Activated naive CD8-positive, alpha-beta T cell treated with anti-CD3 and anti-CD28 coated beads for 36 hours (primary cell): ENCODE results near the gene TAF4. TPM values are rescaled to one million over a fixed set of nuclear protein-coding genes. Genes with fewer than 3 reads are reported as not detected.
A peak's percentile ranks its signal among the peaks of the same experiment; 100 is the strongest.

Experiments used
- DNase-seq: peaks from one replicate; pipeline ENCODE4 v3.0.0; 2021
- H3K27ac Mint-ChIP-seq: one replicate; pipeline ENCODE4 v1.8.0; 2022; ENCODE audit warnings: mild to moderate bottlenecking, moderate library complexity, mixed read lengths
- H3K27me3 Mint-ChIP-seq: one replicate; pipeline ENCODE4 v1.8.0; 2022; ENCODE audit warnings: mild to moderate bottlenecking, mixed read lengths
- H3K36me3 Mint-ChIP-seq: one replicate; pipeline ENCODE4 v1.8.0; 2021; ENCODE audit warnings: mild to moderate bottlenecking, mixed read lengths
- H3K4me1 Mint-ChIP-seq: one replicate; pipeline ENCODE4 v1.8.0; 2021; ENCODE audit warnings: mixed read lengths
- H3K4me3 Mint-ChIP-seq: one replicate; pipeline ENCODE4 v1.8.0; 2022; ENCODE audit warnings: mild to moderate bottlenecking, moderate library complexity, mixed read lengths
- H3K9me3 Mint-ChIP-seq: one replicate; pipeline ENCODE4 v1.8.0; 2022; ENCODE audit warnings: mixed read lengths
- total RNA-seq, 2 experiments: library from RNA; stranded (reverse); gene quantifications; one replicate each; pipeline ENCODE4 v1.2.3, GENCODE V29; 2021

TAF4 gene
- total RNA-seq, 2 experiments from 2014 or later, result 15.2 to 16.4 TPM

GRCh38 chr20:62027698-62028321 is 37.9 kb downstream of the TAF4 start:
- Mint-ChIP-seq H3K4me3 (no peak overlapping the region), H3K36me3 (peaks cover 4% of the 10 kb centered on the region), H3K27me3 (no peaks in the 10 kb centered on the region), H3K27ac (no peak overlapping the region), H3K4me1 (peaks cover 43% of the 10 kb centered on the region), H3K9me3 (no peaks in the 10 kb centered on the region)
- no peak for DNase-seq

GRCh38 chr20:62027116-62027515 is 38.6 kb downstream of the TAF4 start:
- H3K9me3 Mint-ChIP-seq, result no peaks in the 10 kb centered on the region
- peaks cover 36% of the 10 kb centered on the region for H3K4me1 Mint-ChIP-seq
- H3K27ac Mint-ChIP-seq, result no peak overlapping the region
- no peak overlapping the region for H3K4me3 Mint-ChIP-seq
- peaks cover 4% of the 10 kb centered on the region for H3K36me3 Mint-ChIP-seq
- no peaks in the 10 kb centered on the region for H3K27me3 Mint-ChIP-seq
- no peak for DNase-seq

- no peak for DNase-seq
- no peak overlapping the region for H3K27ac Mint-ChIP-seq
- no peaks in the 10 kb centered on the region for H3K9me3 Mint-ChIP-seq
- no peak overlapping the region for H3K4me3 Mint-ChIP-seq
- H3K4me1 Mint-ChIP-seq, result peaks cover 30% of the 10 kb centered on the region
- H3K36me3 Mint-ChIP-seq, result peaks cover 4% of the 10 kb centered on the region
- no peaks in the 10 kb centered on the region for H3K27me3 Mint-ChIP-seq
Observed at GRCh38 chr20:62026564-62026856, 39.2 kb downstream of the TAF4 start.

- Mint-ChIP-seq H3K27me3 (no peaks in the 10 kb centered on the region), H3K9me3 (no peaks in the 10 kb centered on the region), H3K4me3 (no peak overlapping the region), H3K36me3 (peaks cover 4% of the 10 kb centered on the region), H3K27ac (peak overlapping the region; percentile 58), H3K4me1 (peaks cover 26% of the 10 kb centered on the region)
- peak; percentile 18 for DNase-seq
Observed at GRCh38 chr20:62025832-62026563, 39.7 kb downstream of the TAF4 start.

GRCh38 chr20:62025394-62025793 is 40.3 kb downstream of the TAF4 start:
- H3K27me3 Mint-ChIP-seq, result no peaks in the 10 kb centered on the region
- no peaks in the 10 kb centered on the region for H3K36me3 Mint-ChIP-seq
- no peak overlapping the region for H3K4me3 Mint-ChIP-seq
- DNase-seq, result no peak
- no peaks in the 10 kb centered on the region for H3K9me3 Mint-ChIP-seq
- H3K4me1 Mint-ChIP-seq, result peaks cover 25% of the 10 kb centered on the region
- no peak overlapping the region for H3K27ac Mint-ChIP-seq

DNA sequence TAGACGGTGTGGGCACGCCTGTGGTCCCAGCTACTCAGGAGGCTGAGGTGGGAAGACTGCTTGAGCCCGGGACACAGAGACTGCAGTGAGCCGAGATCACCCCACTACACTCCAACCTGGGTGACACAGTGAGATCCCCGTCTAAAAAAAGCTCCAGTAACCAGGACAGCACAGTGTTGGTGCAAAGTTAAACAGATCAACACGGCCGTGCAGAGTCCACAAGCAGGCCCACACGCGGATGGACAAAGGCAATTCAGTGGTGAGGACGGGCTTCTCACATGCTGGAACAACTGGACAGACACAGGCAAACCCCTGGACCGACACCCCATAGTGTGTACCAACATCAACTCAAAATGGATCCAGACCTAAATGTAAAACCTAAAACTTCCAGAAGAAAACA is 41.7 kb downstream of the TAF4 start:
- H3K9me3 Mint-ChIP-seq, result no peaks in the 10 kb centered on the region
- peaks cover 30% of the 10 kb centered on the region for H3K4me1 Mint-ChIP-seq
- no peak overlapping the region for H3K4me3 Mint-ChIP-seq
- DNase-seq, result no peak
- no peak overlapping the region for H3K27ac Mint-ChIP-seq
- H3K27me3 Mint-ChIP-seq, result no peaks in the 10 kb centered on the region
- H3K36me3 Mint-ChIP-seq, result no peaks in the 10 kb centered on the region

DNA sequence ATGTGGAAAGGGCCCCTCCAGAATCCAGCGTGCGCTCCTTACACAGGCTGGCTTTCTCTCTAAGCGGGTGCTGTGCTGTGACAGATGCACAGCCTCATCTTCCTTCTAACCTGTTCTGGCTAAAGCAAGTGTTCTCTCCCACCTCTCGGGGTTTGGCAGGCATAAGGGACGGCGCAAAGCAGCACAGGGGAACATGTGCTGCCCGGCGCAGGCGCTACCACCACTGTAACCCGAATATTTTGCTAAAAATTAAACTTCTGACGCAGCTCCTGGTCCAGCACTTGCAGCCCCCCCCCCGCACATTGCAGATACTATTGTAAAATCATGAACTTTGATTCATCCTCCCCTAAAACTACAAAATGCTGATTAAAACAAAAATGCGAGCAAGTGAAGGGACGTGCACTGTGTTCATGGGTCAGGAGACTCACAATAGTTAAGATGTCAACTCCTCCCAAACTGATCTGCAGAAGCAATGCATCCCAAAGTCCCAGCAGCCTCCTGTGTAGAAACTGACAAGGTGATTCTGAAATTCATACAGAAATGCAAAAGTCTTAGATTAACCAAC is 43.0 kb downstream of the TAF4 start:
- DNase-seq, result no peak
- no peaks in the 10 kb centered on the region for H3K36me3 Mint-ChIP-seq
- peaks cover 33% of the 10 kb centered on the region for H3K4me1 Mint-ChIP-seq
- no peak overlapping the region for H3K4me3 Mint-ChIP-seq
- no peaks in the 10 kb centered on the region for H3K9me3 Mint-ChIP-seq
- no peaks in the 10 kb centered on the region for H3K27me3 Mint-ChIP-seq
- H3K27ac Mint-ChIP-seq, result no peak overlapping the region

GRCh38 chr20:62021793-62022385 is 43.8 kb downstream of the TAF4 start:
- DNase-seq, result no peak
- H3K27ac Mint-ChIP-seq, result no peak overlapping the region
- H3K9me3 Mint-ChIP-seq, result no peaks in the 10 kb centered on the region
- H3K4me1 Mint-ChIP-seq, result peaks cover 29% of the 10 kb centered on the region
- H3K36me3 Mint-ChIP-seq, result no peaks in the 10 kb centered on the region
- no peaks in the 10 kb centered on the region for H3K27me3 Mint-ChIP-seq
- H3K4me3 Mint-ChIP-seq, result no peak overlapping the region

GRCh38 chr20:62020935-62021701 is 44.6 kb downstream of the TAF4 start:
- Mint-ChIP-seq H3K9me3 (no peaks in the 10 kb centered on the region), H3K4me1 (peaks cover 26% of the 10 kb centered on the region), H3K36me3 (no peaks in the 10 kb centered on the region), H3K4me3 (no peak overlapping the region), H3K27me3 (no peaks in the 10 kb centered on the region), H3K27ac (no peak overlapping the region)
- no peak for DNase-seq

DNA sequence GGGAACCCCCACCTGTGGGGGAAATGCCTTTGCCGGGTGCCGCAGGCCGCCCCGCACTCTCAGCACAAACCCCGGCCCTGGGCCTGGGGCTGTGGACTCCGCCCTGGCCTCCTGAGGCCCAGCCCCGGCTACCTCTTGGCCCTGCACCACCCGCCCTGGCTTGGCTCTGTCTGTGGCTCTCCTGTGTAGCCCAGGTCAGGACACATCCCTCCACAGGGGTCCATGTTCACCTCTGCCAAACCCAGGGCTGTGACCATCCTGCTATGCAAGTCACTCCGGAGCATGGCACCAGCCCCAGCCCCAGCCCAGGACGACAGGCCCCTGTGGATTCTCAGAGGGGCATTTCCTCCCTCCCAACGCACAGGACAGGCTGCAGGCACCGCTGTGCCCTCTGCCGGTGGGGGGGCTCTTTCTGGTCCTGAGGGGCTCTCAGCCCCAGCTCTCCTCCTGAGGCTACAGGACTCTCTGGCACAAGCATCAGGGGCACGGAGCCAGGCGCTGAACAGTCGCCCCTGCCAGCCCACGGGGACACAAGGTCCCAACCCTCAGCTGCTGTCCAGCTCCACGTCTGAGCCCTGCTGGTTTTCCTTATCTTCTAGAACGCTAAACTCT is 45.7 kb downstream of the TAF4 start:
- H3K27ac Mint-ChIP-seq, result no peak overlapping the region
- no peaks in the 10 kb centered on the region for H3K9me3 Mint-ChIP-seq
- no peaks in the 10 kb centered on the region for H3K27me3 Mint-ChIP-seq
- peaks cover 14% of the 10 kb centered on the region for H3K4me1 Mint-ChIP-seq
- no peak overlapping the region for H3K4me3 Mint-ChIP-seq
- no peak for DNase-seq
- H3K36me3 Mint-ChIP-seq, result no peaks in the 10 kb centered on the region

DNA sequence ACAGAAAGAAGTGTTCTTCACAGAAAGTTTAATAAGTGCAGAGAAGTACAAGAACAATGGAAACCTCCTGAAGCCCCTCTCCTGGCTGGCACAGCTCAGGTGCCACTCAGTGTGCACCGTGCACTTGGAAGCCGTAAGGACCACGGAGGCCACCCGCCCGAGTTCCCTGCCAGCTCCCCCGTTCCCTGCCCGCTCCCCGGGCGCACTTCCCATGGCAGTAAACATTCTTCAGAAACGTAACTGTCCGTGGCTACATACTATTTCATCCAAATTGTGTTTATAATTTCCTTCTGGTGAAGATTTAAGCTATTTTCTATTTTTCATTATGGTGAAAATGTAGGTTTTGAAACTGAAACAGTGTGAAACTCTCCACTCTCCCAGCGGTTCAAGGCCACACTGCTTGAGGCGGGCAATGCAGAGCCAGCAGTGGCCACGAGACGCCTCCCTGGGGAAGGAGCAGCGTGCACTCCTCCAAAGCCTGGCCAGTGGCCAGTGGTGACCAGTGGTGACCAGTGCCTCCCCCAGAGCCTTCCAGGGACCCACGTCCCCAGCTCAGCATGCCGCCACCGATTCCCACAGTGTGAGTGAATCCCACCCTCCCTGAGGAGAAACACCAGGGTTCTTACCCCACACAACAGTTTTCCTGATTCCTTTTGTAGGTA is 46.4 kb downstream of the TAF4 start:
- no peaks in the 10 kb centered on the region for H3K27me3 Mint-ChIP-seq

DNA sequence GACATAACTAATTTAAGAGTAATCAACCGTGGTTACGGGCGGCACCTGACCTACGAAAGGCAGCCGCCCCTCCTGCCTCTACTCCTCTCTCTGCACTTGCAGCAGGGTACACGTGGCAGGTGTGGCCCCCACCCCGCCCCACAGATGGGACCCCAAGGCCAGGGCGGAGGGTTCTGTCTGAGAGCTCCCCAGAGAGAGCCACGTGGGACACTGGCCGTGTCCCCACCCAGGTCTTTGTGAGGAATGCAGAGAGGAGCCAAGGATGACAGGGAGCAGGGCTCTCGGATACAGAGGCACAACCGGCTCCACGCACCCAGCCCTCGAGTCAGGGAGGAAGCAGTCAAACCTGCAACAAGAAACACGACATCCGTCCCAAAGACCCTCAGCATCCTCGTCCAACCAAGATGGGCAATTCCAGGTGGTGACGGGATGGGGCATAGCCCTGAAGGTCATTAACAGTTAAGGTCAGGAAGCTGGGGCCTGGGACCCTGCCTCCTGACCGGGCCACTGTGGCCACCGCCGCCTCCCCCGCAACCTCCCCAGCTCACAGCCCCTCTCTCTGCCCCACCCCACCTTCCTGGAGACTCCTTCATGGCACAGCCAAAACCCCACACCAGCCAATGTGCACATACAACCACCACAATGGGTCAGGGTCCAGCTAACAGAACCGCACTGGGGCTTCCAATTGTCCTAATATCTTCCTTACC is 47.1 kb downstream of the TAF4 start:
- H3K4me3 Mint-ChIP-seq, result no peak overlapping the region
- H3K27me3 Mint-ChIP-seq, result no peaks in the 10 kb centered on the region
- no peak for DNase-seq
- no peaks in the 10 kb centered on the region for H3K9me3 Mint-ChIP-seq
- no peak overlapping the region for H3K27ac Mint-ChIP-seq
- H3K36me3 Mint-ChIP-seq, result no peaks in the 10 kb centered on the region
- peaks cover 14% of the 10 kb centered on the region for H3K4me1 Mint-ChIP-seq

More for the DNA sequence above, 46.4 kb downstream of the TAF4 start:
- H3K9me3 Mint-ChIP-seq, result no peaks in the 10 kb centered on the region
- DNase-seq, result no peak
- peaks cover 14% of the 10 kb centered on the region for H3K4me1 Mint-ChIP-seq
- H3K4me3 Mint-ChIP-seq, result no peak overlapping the region
- no peak overlapping the region for H3K27ac Mint-ChIP-seq
- H3K36me3 Mint-ChIP-seq, result no peaks in the 10 kb centered on the region

- Mint-ChIP-seq H3K4me3 (no peak overlapping the region), H3K36me3 (no peaks in the 10 kb centered on the region), H3K4me1 (peaks cover 17% of the 10 kb centered on the region), H3K9me3 (no peaks in the 10 kb centered on the region), H3K27me3 (no peaks in the 10 kb centered on the region), H3K27ac (no peak overlapping the region)
- no peak for DNase-seq
Observed at GRCh38 chr20:62015540-62016288, 50.0 kb downstream of the TAF4 start.
